Mucosa of descending colon (tissue), 3 donors: ENCODE measurements around the gene VAMP8. TPM values are rescaled to one million over a fixed set of nuclear protein-coding genes. Genes with fewer than 3 reads are reported as not detected.

ENCODE experiments used
- ATAC-seq: fragments of 200-7000 bp; cut with Tn5 transposase; one replicate; pipeline ENCODE4 v1.9.1; 2020; ENCODE audit warnings: mild to moderate bottlenecking, moderate library complexity
- DNase-seq, 3 donors: peaks; one replicate each; pipeline ENCODE4 v3.0.0-alpha.2; 2020
- H3K36me3 ChIP-seq: fragments of 200-600 bp; one replicate; pipeline ENCODE4 v1.8.0; 2021; ENCODE audit warnings: low read depth, mild to moderate bottlenecking
- H3K4me1 ChIP-seq: fragments of 200-600 bp; one replicate; pipeline ENCODE4 v1.8.0; 2021; ENCODE audit warnings: low read depth, mild to moderate bottlenecking
- H3K4me3 ChIP-seq: fragments of 200-600 bp; one replicate; pipeline ENCODE4 v1.8.0; 2021; ENCODE audit warnings: mild to moderate bottlenecking
- H3K9me3 ChIP-seq: fragments of 200-600 bp; one replicate; pipeline ENCODE4 v1.8.0; 2021; ENCODE audit warnings: mild to moderate bottlenecking
- intact Hi-C, 2 donors: fragments of 100-400 bp; cut with DNase I in 1 of 2; cut with micrococcal nuclease in 1 of 2; formaldehyde crosslinking; loops; one replicate each; pipeline versions ENCODE4 v1.11.0 to v1.11.1; 2022; cut with DNase I, micrococcal nuclease
- total RNA-seq, 3 donors: library from RNA; stranded (reverse); fragmentation: NEBNext Ultra II Directional in 2 of 3; extraction: Animal tissue kit (Norgen Biotek cat#: 25700) in 2 of 3; gene quantifications; one replicate each; pipeline versions ENCODE4 v1.2.1 to v1.2.4, GENCODE V29; 2021 to 2023
- TF ChIP-seq, protein P1 (sequence below): fragments of 200-600 bp; IDR thresholded peaks from one replicate; pipeline ENCODE4 v1.8.0; 2022; ENCODE audit warnings: antibody characterized with exemption, mild to moderate bottlenecking
- donor health status: DM: no; HTN: no; CAD: no; lungs with moderate emphysema.
- donor health status: DM: no; HTN: no; CAD: no.
- donor health status: DM: no; HTN: yes; CAD: no.

Gene VAMP8
- total RNA-seq, 3 donors from 2014 or later, result 125 to 312 (median 254) TPM

- TF ChIP-seq, protein P1, sequence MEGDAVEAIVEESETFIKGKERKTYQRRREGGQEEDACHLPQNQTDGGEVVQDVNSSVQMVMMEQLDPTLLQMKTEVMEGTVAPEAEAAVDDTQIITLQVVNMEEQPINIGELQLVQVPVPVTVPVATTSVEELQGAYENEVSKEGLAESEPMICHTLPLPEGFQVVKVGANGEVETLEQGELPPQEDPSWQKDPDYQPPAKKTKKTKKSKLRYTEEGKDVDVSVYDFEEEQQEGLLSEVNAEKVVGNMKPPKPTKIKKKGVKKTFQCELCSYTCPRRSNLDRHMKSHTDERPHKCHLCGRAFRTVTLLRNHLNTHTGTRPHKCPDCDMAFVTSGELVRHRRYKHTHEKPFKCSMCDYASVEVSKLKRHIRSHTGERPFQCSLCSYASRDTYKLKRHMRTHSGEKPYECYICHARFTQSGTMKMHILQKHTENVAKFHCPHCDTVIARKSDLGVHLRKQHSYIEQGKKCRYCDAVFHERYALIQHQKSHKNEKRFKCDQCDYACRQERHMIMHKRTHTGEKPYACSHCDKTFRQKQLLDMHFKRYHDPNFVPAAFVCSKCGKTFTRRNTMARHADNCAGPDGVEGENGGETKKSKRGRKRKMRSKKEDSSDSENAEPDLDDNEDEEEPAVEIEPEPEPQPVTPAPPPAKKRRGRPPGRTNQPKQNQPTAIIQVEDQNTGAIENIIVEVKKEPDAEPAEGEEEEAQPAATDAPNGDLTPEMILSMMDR, result no peak
- Histone ChIP-seq H3K9me3 (no peaks in the 10 kb centered on the region), H3K36me3 (peaks cover 11% of the 10 kb centered on the region), H3K4me3 (no peak overlapping the region), H3K4me1 (peaks cover 25% of the 10 kb centered on the region)
- DNase-seq, result no peak
- ATAC-seq, result peak; percentile 45
- intact Hi-C loops, result no loop called here
Measured at GRCh38 chr2:85621338-85621737, 44.0 kb downstream of the VAMP8 start.

GRCh38 chr2:85623991-85624390 lies 46.6 kb downstream of the VAMP8 start:
- no peak for ATAC-seq
- Histone ChIP-seq H3K4me3 (no peak overlapping the region), H3K4me1 (peaks cover 4% of the 10 kb centered on the region), H3K36me3 (peaks cover 16% of the 10 kb centered on the region), H3K9me3 (no peaks in the 10 kb centered on the region)
- intact Hi-C loops, result no loop called here
- TF ChIP-seq, protein P1, result no peak
- DNase-seq, result no peak

DNA sequence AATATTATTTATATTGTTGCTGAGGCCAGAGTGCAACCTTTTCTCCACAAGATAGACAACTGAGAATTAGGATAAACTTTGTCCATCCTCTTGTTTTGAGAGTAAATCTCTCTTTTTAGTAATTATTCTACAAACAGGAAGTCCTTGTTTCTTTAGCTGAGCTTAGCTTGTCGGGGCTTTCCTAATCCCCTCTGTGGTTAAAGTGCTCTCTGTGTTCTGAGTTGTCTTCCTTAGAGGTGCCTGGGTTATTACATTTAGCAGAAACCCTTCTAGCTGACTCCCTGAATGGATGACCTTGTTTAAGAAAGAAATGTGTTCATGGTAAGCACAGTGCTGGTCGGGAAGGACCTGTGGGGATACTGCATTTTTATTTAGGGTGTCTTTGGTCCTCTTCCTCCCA lies 51.3 kb downstream of the VAMP8 start:
- TF ChIP-seq, protein P1, result no peak
- no peak for DNase-seq
- intact Hi-C loops, result no loop called here
- ATAC-seq, result no peak
- Histone ChIP-seq H3K9me3 (no peaks in the 10 kb centered on the region), H3K4me3 (no peak overlapping the region), H3K36me3 (peaks cover 16% of the 10 kb centered on the region), H3K4me1 (no peaks in the 10 kb centered on the region)

- Histone ChIP-seq H3K9me3 (no peaks in the 10 kb centered on the region), H3K4me3 (no peak overlapping the region), H3K36me3 (peaks cover 6% of the 10 kb centered on the region), H3K4me1 (no peaks in the 10 kb centered on the region)
- TF ChIP-seq, protein P1, result no peak
- DNase-seq, result no peak
- intact Hi-C loops, result no loop called here
- ATAC-seq, result no peak
Measured at GRCh38 chr2:85631316-85631715, 53.9 kb downstream of the VAMP8 start.

Other genes with a start within 250 kb of the VAMP8 start
- 100 to 1,000 TPM; 148 to 227 (median 163) TPM for gene TGOLN2, start 249.6 kb upstream of the VAMP8 start, total RNA-seq
- 100 to 1,000 TPM; 154 to 378 (median 278) TPM for gene RETSAT, start 223.1 kb upstream of the VAMP8 start, total RNA-seq
- gene ELMOD3, start 222.8 kb upstream of the VAMP8 start, total RNA-seq, result 10 to 100 TPM; 18.1 to 29.8 (median 23.0) TPM
- gene CAPG, start 167.2 kb upstream of the VAMP8 start, total RNA-seq, result 100 to 1,000 TPM in 1 of 3 donors, 10 to 100 TPM in 2; 46.3 to 103 (median 71.2) TPM
- 10 to 100 TPM in 1 of 3 donors, 1 to 10 TPM in 2; 6.7 to 13.1 (median 8.6) TPM for gene SH2D6, start 158.9 kb upstream of the VAMP8 start, total RNA-seq
- 100 to 1,000 TPM; 156 to 229 (median 167) TPM for gene MAT2A, start 38.4 kb upstream of the VAMP8 start, total RNA-seq
- gene GGCX, start 16.1 kb upstream of the VAMP8 start, total RNA-seq, result 10 to 100 TPM; 26.4 to 39.1 (median 31.7) TPM
- 10 to 100 TPM; 10.8 to 39.3 (median 28.3) TPM for gene VAMP5, start 6.8 kb downstream of the VAMP8 start, total RNA-seq
- 10 to 100 TPM; 73.7 to 89.5 (median 80.8) TPM for gene RNF181, start 18.2 kb downstream of the VAMP8 start, total RNA-seq
- 10 to 100 TPM in 1 of 3 donors, 1 to 10 TPM in 2; 9.4 to 20.9 (median 10.0) TPM for gene TMEM150A, start 25.1 kb downstream of the VAMP8 start, total RNA-seq
- gene C2orf68, start 34.5 kb downstream of the VAMP8 start, total RNA-seq, result 10 to 100 TPM; 36.4 to 45.5 (median 36.7) TPM
- gene USP39, start 38.6 kb downstream of the VAMP8 start, total RNA-seq, result 10 to 100 TPM; 33.5 to 46.4 (median 35.6) TPM
- 1 to 10 TPM in 2 of 3 donors, not detected in 1; 1.3 to 2.2 TPM for gene SFTPB, start 90.6 kb downstream of the VAMP8 start, total RNA-seq
- 1 to 10 TPM; 3.0 to 6.5 (median 4.3) TPM for gene GNLY, start 116.8 kb downstream of the VAMP8 start, total RNA-seq
- 1 to 10 TPM; 1.9 to 8.7 (median 2.8) TPM for gene ATOH8, start 176.4 kb downstream of the VAMP8 start, total RNA-seq